GM12865 (cell line): ENCODE measurements around the gene MS4A18.
"Not testable (repeated sequence)": the region's sequence is repeated elsewhere in the genome, so short reads cannot be mapped to it uniquely, and the experiment has no call there.

Experiments
- DNase-seq: peaks from one replicate; pipeline ENCODE4 v3.0.0; 2010; ENCODE audit warnings: low read depth
- H3K4me3 ChIP-seq: 2 replicates; pipeline ENCODE4 v1.5.1; 2011; ENCODE audit warnings: mild to moderate bottlenecking, low read depth, low read length, control low read depth
- CTCF ChIP-seq: IDR thresholded peaks from 2 replicates; pipeline ENCODE4 v1.5.1; 2011; ENCODE audit warnings: low read length, control low read depth, low read depth, inconsistent platforms; ENCODE audit not compliant: insufficient read depth; ENCODE audit errors: missing control alignments

MS4A18 gene

GRCh38 chr11:60748821-60749220 is 24.3 kb downstream of the MS4A18 start:
- H3K4me3 ChIP-seq, result no peak overlapping the region
- TF ChIP-seq CTCF, result no peak

DNA sequence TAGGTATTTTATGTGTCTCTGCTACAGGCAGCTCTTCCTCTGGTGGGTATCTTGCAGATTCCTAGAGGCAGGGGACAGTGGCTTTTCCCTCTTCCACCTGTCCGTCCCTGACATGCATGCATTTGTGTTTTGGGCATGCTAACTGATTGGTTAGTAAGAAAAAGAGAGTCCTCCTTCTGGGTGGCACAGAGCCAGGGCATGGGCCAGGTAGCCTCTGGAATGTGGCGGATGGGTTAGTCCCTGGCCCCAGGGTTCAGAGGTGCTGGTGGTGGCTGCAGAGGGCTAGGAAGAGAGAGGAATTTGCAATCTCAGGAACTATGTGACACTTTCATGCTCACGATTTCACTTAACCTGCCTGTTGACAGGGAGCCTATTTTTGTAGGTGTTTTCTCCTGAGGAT is 26.4 kb downstream of the MS4A18 start:
- H3K4me3 ChIP-seq, result no peak overlapping the region
- no peak for DNase-seq
- TF ChIP-seq CTCF, result no peak

More at GRCh38 chr11:60748821-60749220, 24.3 kb downstream of the MS4A18 start:
- no peak for DNase-seq

- no peak overlapping the region for H3K4me3 ChIP-seq
- TF ChIP-seq CTCF, result no peak
- DNase-seq, result no peak
These were observed 28.8 kb downstream of the MS4A18 start for GRCh38 chr11:60753309-60753708.

- no peak overlapping the region for H3K4me3 ChIP-seq
- no peak for TF ChIP-seq CTCF
- no peak for DNase-seq
These were observed 30.4 kb downstream of the MS4A18 start for GRCh38 chr11:60754887-60755286.

DNA sequence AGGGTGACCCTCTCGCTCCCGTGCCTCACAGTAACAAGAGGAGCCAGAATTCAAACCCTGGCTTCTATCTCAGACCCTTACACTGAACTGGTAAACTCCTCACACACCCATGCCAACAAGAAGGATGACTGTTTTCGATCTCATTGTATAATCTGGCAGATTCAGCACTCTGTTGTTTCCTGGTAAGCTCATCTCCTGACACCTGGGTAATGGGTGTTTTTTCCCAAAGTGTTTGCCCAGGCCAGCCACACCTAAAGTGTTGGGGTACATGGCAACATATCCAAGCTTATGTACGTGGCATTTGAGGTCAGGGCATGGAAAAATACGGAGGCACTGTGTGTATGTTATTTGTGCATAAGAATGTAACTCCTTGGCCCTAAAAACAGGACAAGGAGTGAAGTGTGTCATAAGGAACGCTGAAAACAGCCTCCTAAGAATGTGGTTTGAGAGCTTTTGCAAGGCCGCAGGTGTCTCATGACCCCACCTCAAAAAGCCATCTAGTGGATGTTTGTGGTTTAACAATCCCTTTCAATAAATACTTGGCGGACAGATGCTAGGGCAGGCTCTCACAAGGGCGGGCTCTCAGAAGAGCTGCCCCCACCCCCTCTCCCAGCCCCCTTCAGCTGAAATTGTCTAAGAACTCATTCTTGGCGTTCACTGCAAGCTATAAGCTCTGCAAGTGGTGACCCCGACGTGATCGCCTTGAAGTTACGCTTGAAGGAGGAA is 31.9 kb downstream of the MS4A18 start, which contains the start of gene MS4A15:
Gene MS4A15, plus strand, starts transcription at position 561 of the 726 bp plus-strand sequence. CDS start 6,867 bp downstream, outside the sequence.
- H3K4me3 ChIP-seq, result no peak within 1 kb of the TSS
- DNase-seq, result peak; percentile 75
- TF ChIP-seq CTCF, result peak; percentile 45

DNA sequence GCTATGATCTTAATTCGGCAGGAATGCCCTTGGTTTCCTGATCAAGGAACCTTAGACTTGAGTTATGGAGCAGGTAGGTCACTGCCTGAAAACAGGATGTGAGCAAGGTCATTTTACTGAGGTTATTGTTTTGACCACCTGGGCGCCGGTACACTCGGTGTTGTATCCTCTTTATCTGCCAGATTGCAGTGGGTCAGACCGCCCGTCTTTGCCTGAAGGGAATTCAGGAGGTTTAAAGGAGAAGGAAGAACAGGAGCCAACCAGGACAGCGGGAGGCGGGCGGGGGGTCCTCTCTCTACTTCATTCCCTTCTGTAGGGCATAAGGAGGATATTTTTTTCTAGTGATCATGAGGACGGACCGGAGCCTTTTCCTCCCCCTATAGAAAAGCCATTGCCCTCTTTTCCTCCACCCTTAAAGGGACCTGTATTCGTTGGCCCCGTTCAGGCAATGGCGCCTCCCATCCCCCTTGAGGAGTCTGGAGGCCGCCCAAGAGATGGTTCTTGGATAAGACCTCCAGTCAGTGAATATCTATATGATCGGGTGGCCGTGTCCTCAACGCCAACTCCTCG is 32.8 kb downstream of the MS4A18 start:
- no peak overlapping the region for H3K4me3 ChIP-seq
- TF ChIP-seq CTCF, result no peak
- no peak for DNase-seq

DNA sequence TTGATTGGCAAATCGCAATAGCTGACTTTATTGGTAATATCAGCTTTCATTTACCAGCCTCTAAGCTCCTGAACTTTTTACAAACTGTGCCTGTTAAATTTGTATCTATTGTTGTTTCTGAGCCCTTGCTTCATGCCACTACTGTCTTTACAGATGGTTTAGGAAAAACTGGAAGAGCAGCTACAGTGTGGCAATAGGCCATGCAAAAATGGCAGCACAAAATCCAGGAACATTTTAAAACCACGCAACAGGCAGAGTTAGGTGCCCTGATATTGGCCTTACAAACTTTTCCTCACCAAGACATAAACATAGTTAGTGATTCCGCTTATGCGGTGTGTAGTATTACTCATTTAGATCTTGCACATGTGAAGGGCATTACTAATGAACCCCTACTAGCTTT is 34.2 kb downstream of the MS4A18 start:
- H3K4me3 ChIP-seq, DNase-seq: not testable (repeated sequence)

DNA sequence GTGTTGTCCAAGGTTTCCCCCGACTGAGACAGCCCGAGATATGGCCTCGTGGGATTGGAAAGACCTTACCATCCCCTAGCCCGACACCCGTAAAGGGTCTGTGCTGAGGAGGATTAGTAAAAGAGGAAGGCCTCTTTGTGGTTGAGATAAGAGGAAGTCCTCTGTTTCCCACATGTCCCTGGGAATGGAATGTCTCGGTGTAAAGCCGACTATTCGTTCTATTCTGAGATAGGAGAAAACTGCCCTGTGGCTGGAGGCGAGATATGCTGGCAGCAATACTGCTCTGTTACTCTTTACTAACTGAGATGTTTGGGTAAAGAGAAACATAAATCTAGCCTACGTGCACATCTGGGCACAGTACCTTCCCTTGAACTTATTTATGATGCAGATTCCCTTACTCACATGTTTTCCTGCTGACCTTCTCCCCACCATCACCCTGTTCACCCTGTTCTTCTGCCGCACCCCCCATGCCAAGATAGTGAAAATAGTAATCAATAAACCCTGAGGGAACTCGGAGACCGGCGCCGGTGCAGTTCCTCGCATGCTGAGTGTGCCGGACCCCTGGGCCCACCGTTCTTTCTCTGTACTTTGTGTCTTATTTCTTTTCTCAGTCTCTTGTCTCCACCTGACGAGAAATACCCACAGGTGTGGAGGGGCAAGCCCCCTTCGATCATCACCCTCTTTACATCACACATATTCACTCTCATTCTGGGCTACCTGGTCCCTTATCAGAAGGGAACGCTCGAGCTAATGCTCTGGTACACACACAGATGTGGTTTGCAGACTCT is 35.1 kb downstream of the MS4A18 start:
- not testable (repeated sequence) for H3K4me3 ChIP-seq, DNase-seq
